GM12891 (cell line): ENCODE data around the gene ZKSCAN4.

Source experiments
- POLR2A ChIP-seq: IDR thresholded peaks from 2 replicates; pipeline ENCODE4 v1.6.1; 2011; ENCODE audit warnings: low read depth, low read length, control low read depth
- SPI1 ChIP-seq: IDR thresholded peaks from 2 replicates; pipeline ENCODE4 v1.6.1; 2011; ENCODE audit warnings: low read depth, low read length, control low read depth

GRCh38 chr6:28212510-28213212 is 39.4 kb downstream of the ZKSCAN4 start:
- no peak for TF ChIP-seq SPI1
- no peak for TF ChIP-seq POLR2A
